HUES64 (cell line): Measurements from ENCODE around the gene ITSN1.

Source experiments
- H3K27ac ChIP-seq: 2 replicates; pipeline ENCODE4 v1.7.0; 2013; ENCODE audit warnings: low read depth, low read length, inconsistent platforms
- H3K27me3 ChIP-seq: 2 replicates; pipeline ENCODE4 v1.6.1; 2013; ENCODE audit warnings: mild to moderate bottlenecking, low read length; ENCODE audit not compliant: insufficient read depth
- H3K36me3 ChIP-seq: 2 replicates; pipeline ENCODE4 v1.6.1; 2013; ENCODE audit warnings: mild to moderate bottlenecking, low read length; ENCODE audit not compliant: insufficient read depth
- H3K4me1 ChIP-seq: 2 replicates; pipeline ENCODE4 v1.6.1; 2013; ENCODE audit warnings: mild to moderate bottlenecking, low read length, moderate library complexity; ENCODE audit not compliant: insufficient read depth
- H3K4me3 ChIP-seq: 2 replicates; pipeline ENCODE4 v1.5.1; 2013; ENCODE audit warnings: mild to moderate bottlenecking, low read length, moderate library complexity
- H3K9ac ChIP-seq: 2 replicates; pipeline ENCODE4 v1.6.1; 2013; ENCODE audit warnings: mild to moderate bottlenecking, low read depth, low read length
- H3K9me3 ChIP-seq: 2 replicates; pipeline ENCODE4 v1.6.1; 2013; ENCODE audit warnings: low read depth, low read length; ENCODE audit not compliant: insufficient read depth
- WGBS: fragments of 150-250, 120-280 bp; methylation state at CpG from one replicate; pipeline ENCODE4 v1.1.7; 2013; ENCODE audit warnings: missing lambda C conversion rate; 5-methylcytosine and 5-hydroxymethylcytosine counted together

Gene ITSN1

DNA sequence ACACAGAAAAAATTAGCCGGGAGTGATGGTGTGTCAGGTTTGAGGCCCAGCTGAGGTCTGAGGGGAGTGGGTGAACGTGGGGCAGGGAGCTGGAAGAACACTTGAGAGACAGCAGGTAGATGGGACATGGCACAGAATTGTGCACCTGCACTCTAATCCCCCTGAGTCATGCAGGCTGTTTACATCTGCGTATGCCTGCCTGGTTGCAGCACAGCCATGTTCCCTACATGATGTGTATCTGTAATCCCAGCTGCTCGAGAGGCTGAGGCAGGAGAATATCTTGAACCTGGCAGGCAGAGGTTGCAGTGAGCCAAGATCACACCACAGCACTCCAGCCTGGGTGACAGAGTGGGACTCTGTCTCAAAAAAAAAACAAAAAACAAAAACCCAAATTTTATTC is 228.5 kb downstream of the ITSN1 start:
- no peak overlapping the region for H3K4me3 ChIP-seq
- H3K27me3 ChIP-seq, result no peaks in the 10 kb centered on the region
- H3K27ac ChIP-seq, result no peak overlapping the region
- no peaks in the 10 kb centered on the region for H3K4me1 ChIP-seq
- no peaks in the 10 kb centered on the region for H3K36me3 ChIP-seq
- 0 out of 2 replicates have a peak, but pooled peaks cover 2% of the 10 kb centered on the region for H3K9me3 ChIP-seq
- no peak overlapping the region for H3K9ac ChIP-seq
- 92% methylated on average over 4 of the region's 4 CpGs for WGBS

DNA sequence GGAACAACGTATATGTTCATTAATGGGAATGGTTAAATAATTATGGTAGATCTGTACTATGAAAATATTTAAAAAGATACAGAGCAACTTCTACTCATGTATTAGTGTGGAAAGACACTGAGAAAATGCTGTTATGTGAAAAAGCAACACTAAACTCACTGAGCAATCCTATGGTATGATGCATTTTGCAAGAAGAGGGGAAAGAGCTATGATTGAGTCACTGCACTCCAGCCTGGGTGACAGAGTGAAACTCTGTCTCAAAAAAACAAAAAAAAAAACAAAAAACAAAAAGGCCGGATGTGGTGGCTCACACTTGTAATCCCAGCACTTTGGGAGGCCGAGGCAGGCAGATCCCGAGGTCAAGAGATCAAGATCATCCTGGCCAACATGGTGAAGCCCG is 228.9 kb downstream of the ITSN1 start:
- no peaks in the 10 kb centered on the region for H3K27me3 ChIP-seq
- 0 out of 2 replicates have a peak, but pooled peaks cover 2% of the 10 kb centered on the region for H3K9me3 ChIP-seq
- WGBS, result 94% methylated on average over 4 of the region's 5 CpGs
- H3K4me3 ChIP-seq, result no peak overlapping the region
- no peak overlapping the region for H3K9ac ChIP-seq
- H3K36me3 ChIP-seq, result no peaks in the 10 kb centered on the region
- H3K4me1 ChIP-seq, result no peaks in the 10 kb centered on the region
- H3K27ac ChIP-seq, result no peak overlapping the region

- no peaks in the 10 kb centered on the region for H3K36me3 ChIP-seq
- no peak overlapping the region for H3K9ac ChIP-seq
- 0 out of 2 replicates have a peak, but pooled peaks cover 2% of the 10 kb centered on the region for H3K9me3 ChIP-seq
- H3K4me3 ChIP-seq, result no peak overlapping the region
- 90% methylated on average over 4 of the region's 4 CpGs for WGBS
- no peaks in the 10 kb centered on the region for H3K4me1 ChIP-seq
- no peaks in the 10 kb centered on the region for H3K27me3 ChIP-seq
- H3K27ac ChIP-seq, result no peak overlapping the region
These were observed 230.7 kb downstream of the ITSN1 start for GRCh38 chr21:33872881-33873515.

GRCh38 chr21:33874161-33874560 is 231.9 kb downstream of the ITSN1 start:
- no peak overlapping the region for H3K4me3 ChIP-seq
- no peak overlapping the region for H3K9ac ChIP-seq
- H3K27ac ChIP-seq, result no peak overlapping the region
- 99% methylated on average over 7 of the region's 7 CpGs for WGBS
- no peaks in the 10 kb centered on the region for H3K27me3 ChIP-seq
- H3K36me3 ChIP-seq, result no peaks in the 10 kb centered on the region
- no peaks in the 10 kb centered on the region for H3K4me1 ChIP-seq
- 0 out of 2 replicates have a peak, but pooled peaks cover 2% of the 10 kb centered on the region for H3K9me3 ChIP-seq

DNA sequence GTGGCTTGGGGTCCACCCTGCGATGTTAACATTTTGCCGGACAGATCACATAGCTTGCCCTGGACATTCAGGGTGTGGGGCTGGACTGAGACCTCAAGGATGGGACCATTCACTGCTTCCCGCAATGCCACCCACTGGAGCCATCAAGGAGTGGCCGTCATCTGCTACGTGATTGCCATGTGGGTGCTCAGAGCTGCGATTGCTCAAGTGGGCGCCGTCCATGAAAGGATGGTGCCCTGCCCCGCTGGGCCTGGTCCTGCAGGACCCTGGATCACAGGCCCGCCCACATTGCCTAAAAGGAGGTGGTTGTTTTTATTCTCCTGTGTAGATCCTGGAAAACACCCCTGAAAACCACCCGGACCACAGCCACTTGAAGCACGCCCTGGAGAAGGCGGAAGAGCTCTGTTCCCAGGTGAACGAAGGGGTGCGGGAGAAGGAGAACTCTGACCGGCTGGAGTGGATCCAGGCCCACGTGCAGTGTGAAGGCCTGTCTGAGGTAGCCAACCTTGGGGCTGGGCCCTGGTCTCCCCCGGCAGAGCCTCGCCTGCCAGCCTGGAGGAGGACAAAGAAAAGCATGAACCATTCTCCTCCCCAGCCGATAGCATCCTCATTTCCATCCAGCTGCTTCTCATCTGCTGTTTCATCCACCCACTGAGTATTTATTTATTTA is 232.9 kb downstream of the ITSN1 start:
- Histone ChIP-seq H3K27me3 (no peaks in the 10 kb centered on the region), H3K27ac (no peak overlapping the region), H3K9ac (no peak overlapping the region), H3K9me3 (no peaks in the 10 kb centered on the region), H3K4me1 (no peaks in the 10 kb centered on the region), H3K4me3 (no peak overlapping the region), H3K36me3 (no peaks in the 10 kb centered on the region)
- 95% methylated on average over 18 of the region's 20 CpGs for WGBS

DNA sequence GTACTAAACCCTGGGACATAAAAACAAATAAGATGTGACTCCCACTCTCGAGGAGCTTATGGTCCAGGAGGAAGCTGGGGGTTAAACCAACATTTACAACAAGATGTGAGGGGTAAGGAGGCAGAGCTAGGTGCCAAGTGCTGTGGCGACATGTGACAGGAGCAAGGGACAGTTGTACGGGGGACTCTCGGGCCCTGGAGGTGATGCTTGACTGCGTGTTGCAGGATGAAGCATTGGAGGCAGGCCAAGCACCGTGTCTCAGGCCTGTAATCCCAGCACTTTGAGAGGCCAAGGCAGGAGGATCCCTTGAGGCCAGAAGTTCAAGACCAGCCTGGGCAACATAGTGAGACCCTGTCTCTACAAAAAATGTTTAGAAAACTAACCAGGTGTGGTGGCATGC is 236.5 kb downstream of the ITSN1 start:
- Histone ChIP-seq H3K27me3 (no peaks in the 10 kb centered on the region), H3K9ac (no peak overlapping the region), H3K4me3 (no peak overlapping the region), H3K4me1 (no peaks in the 10 kb centered on the region), H3K9me3 (no peaks in the 10 kb centered on the region), H3K36me3 (no peaks in the 10 kb centered on the region), H3K27ac (no peak overlapping the region)
- WGBS, result 94% methylated on average over 6 of the region's 6 CpGs

GRCh38 chr21:33880626-33881025 is 238.3 kb downstream of the ITSN1 start:
- no peak overlapping the region for H3K9ac ChIP-seq
- H3K4me1 ChIP-seq, result 0 out of 2 replicates have a peak, but pooled peaks cover 4% of the 10 kb centered on the region
- H3K27me3 ChIP-seq, result no peaks in the 10 kb centered on the region
- no peak overlapping the region for H3K4me3 ChIP-seq
- 93% methylated on average over 13 of the region's 13 CpGs for WGBS
- H3K27ac ChIP-seq, result no peak overlapping the region
- H3K9me3 ChIP-seq, result no peaks in the 10 kb centered on the region
- no peaks in the 10 kb centered on the region for H3K36me3 ChIP-seq

GRCh38 chr21:33881689-33882440 is 239.6 kb downstream of the ITSN1 start:
- H3K36me3 ChIP-seq, result no peaks in the 10 kb centered on the region
- H3K9ac ChIP-seq, result no peak overlapping the region
- no peaks in the 10 kb centered on the region for H3K9me3 ChIP-seq
- no peak overlapping the region for H3K4me3 ChIP-seq
- H3K4me1 ChIP-seq, result 0 out of 2 replicates have a peak, but pooled peaks cover 4% of the 10 kb centered on the region
- H3K27me3 ChIP-seq, result no peaks in the 10 kb centered on the region
- WGBS, result 86% methylated on average over 9 of the region's 9 CpGs
- no peak overlapping the region for H3K27ac ChIP-seq

- H3K27me3 ChIP-seq, result no peaks in the 10 kb centered on the region
These were observed 240.8 kb downstream of the ITSN1 start for GRCh38 chr21:33883118-33883517.

DNA sequence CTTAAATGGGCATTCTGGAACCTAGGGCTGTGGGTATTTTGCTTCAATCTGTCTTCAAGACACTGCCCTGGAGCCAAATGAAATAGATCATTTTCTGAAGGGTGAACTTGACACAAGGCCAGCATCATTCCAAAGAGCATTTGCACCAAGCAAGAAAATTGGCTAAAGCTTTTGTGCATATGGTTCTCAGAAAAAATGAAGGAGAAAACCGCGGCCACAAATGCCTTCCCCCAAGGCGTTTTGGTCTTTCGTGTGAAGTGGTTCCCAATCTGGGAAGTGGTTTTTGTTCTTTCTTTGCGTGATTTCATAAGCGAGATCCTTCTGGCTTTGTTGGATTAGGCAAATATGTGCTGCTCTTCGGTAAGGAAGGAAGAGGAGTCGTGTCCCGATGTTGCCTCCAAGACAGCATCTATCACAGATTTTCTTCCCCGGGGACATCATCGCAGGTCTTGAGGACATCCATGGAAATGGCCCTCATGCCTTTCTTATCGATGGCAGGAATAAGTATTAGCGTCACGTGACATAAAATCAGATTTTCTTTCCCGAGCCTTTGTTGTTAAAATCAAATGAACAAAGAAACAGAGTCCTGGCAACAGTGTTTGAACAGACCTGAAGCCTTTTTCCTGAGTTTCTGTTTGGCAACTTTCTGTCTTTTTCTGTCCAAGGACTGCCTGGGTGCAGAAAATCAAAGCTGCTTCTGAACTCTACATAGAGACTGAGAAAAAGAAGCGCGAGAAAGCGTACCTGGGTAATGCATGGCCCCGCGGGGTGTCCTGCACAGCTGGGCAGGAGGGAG is 242.3 kb downstream of the ITSN1 start:
- Histone ChIP-seq H3K27me3 (no peaks in the 10 kb centered on the region), H3K36me3 (no peaks in the 10 kb centered on the region), H3K9me3 (no peaks in the 10 kb centered on the region), H3K4me3 (no peak overlapping the region), H3K27ac (no peak overlapping the region), H3K4me1 (0 out of 2 replicates have a peak, but pooled peaks cover 4% of the 10 kb centered on the region), H3K9ac (no peak overlapping the region)
- WGBS, result 89% methylated on average over 20 of the region's 20 CpGs

More at GRCh38 chr21:33883118-33883517, 240.8 kb downstream of the ITSN1 start:
- 91% methylated on average over 9 of the region's 12 CpGs for WGBS
- 0 out of 2 replicates have a peak, but pooled peaks cover 4% of the 10 kb centered on the region for H3K4me1 ChIP-seq
- H3K9ac ChIP-seq, result no peak overlapping the region
- no peak overlapping the region for H3K4me3 ChIP-seq
- no peaks in the 10 kb centered on the region for H3K9me3 ChIP-seq
- no peaks in the 10 kb centered on the region for H3K36me3 ChIP-seq
- H3K27ac ChIP-seq, result no peak overlapping the region
